ENCODE measurements around the gene C3orf20. TPM values are rescaled to one million over a fixed set of nuclear protein-coding genes. Genes with fewer than 3 reads are reported as not detected.

Gene C3orf20
- total and polyA plus RNA-seq, 2 of the 13 experiments (the other 11 are each of a cell fraction or from before 2014, with no cell fraction given), result 0.03 to 0.04 TPM

GRCh38 chr3:14678015-14678503 is 3.1 kb downstream of the C3orf20 start (continued):
- TF ChIP-seq, protein P1, sequence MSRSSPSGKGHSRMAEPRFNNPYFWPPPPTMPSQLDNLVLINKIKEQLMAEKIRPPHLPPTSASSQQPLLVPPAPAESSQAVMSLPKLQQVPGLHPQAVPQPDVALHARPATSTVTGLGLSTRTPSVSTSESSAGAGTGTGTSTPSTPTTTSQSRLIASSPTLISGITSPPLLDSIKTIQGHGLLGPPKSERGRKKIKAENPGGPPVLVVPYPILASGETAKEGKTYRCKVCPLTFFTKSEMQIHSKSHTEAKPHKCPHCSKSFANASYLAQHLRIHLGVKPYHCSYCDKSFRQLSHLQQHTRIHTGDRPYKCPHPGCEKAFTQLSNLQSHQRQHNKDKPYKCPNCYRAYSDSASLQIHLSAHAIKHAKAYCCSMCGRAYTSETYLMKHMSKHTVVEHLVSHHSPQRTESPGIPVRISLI (CRISPR knock-in tag; IDR thresholded peaks at IDR 0.05; ENCODE audit: borderline replicate concordance), result peak; percentile 76; the same call in 1 of the 2 replicates
- TF ChIP-seq RBM22 (optimal IDR thresholded peaks at IDR 0.05; ENCODE audit: low read length), result no peak
- TF ChIP-seq ZNF737 (CRISPR knock-in tag; IDR thresholded peaks at IDR 0.05; ENCODE audit: borderline replicate concordance), result no peak
- TF ChIP-seq SOX5 (CRISPR knock-in tag; IDR thresholded peaks at IDR 0.05; ENCODE audit: borderline replicate concordance), result peak; percentile 98
- peak; percentile 92 for TF ChIP-seq ZGPAT (CRISPR knock-in tag; IDR thresholded peaks at IDR 0.05)
- TF ChIP-seq ZFP37 (CRISPR knock-in tag; IDR thresholded peaks at IDR 0.05; ENCODE audit: borderline replicate concordance), result no peak
- TF ChIP-seq NR2C2 (CRISPR knock-in tag; IDR thresholded peaks at IDR 0.05; ENCODE audit: borderline replicate concordance), result peak; percentile 89
- TF ChIP-seq, protein P2, sequence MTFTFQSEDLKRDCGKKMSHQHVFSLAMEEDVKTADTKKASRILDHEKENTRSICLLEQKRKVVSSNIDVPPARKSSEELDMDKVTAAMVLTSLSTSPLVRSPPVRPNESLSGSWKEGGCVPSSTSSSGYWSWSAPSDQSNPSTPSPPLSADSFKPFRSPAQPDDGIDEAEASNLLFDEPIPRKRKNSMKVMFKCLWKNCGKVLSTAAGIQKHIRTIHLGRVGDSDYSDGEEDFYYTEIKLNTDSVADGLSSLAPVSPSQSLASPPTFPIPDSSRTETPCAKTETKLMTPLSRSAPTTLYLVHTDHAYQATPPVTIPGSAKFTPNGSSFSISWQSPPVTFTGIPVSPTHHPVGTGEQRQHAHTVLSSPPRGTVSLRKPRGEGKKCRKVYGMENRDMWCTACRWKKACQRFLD (CRISPR knock-in tag; IDR thresholded peaks at IDR 0.05; ENCODE audit: borderline replicate concordance), result 0 out of 2 replicates have a peak, but pooled peaks have one; percentile 49
- TF ChIP-seq MXD4 (CRISPR knock-in tag; IDR thresholded peaks at IDR 0.05), result peak; percentile 38; the same call in 1 of the 2 replicates
- no peak; the same call in 1 of the 2 replicates for TF ChIP-seq MZF1 (CRISPR knock-in tag; IDR thresholded peaks at IDR 0.05; ENCODE audit: borderline replicate concordance)
- peak; percentile 18; the same call in 1 of the 2 replicates for TF ChIP-seq ZNF441 (CRISPR knock-in tag; IDR thresholded peaks at IDR 0.05; ENCODE audit: borderline replicate concordance)
- TF ChIP-seq, protein P3, sequence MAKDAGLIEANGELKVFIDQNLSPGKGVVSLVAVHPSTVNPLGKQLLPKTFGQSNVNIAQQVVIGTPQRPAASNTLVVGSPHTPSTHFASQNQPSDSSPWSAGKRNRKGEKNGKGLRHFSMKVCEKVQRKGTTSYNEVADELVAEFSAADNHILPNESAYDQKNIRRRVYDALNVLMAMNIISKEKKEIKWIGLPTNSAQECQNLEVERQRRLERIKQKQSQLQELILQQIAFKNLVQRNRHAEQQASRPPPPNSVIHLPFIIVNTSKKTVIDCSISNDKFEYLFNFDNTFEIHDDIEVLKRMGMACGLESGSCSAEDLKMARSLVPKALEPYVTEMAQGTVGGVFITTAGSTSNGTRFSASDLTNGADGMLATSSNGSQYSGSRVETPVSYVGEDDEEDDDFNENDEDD (CRISPR knock-in tag; IDR thresholded peaks at IDR 0.05; ENCODE audit: borderline replicate concordance), result peak; percentile 77; the same call in 1 of the 2 replicates
- TF ChIP-seq CREBL2 (CRISPR knock-in tag; IDR thresholded peaks at IDR 0.05; ENCODE audit: borderline replicate concordance), result no peak
- TF ChIP-seq MIER3 (CRISPR knock-in tag; IDR thresholded peaks at IDR 0.05; ENCODE audit: borderline replicate concordance), result peak; percentile 99
- peak; percentile 89 for TF ChIP-seq IRF2 (CRISPR knock-in tag; IDR thresholded peaks at IDR 0.05)
- no peak for TF ChIP-seq SETDB1 (CRISPR knock-in tag; IDR thresholded peaks at IDR 0.05; ENCODE audit: borderline replicate concordance)
- TF ChIP-seq ZFYVE20 (CRISPR knock-in tag; IDR thresholded peaks at IDR 0.05; ENCODE audit: borderline replicate concordance, low read depth), result no peak
- 0 out of 2 replicates have a peak, but pooled peaks have one; percentile 54 for TF ChIP-seq TGIF2 (CRISPR knock-in tag; IDR thresholded peaks at IDR 0.05)
- no peak for TF ChIP-seq ZNF446 (CRISPR knock-in tag; IDR thresholded peaks at IDR 0.05)
- no peak for TF ChIP-seq ZFP36 (IDR thresholded peaks at IDR 0.05; ENCODE audit: borderline replicate concordance, low read depth, low read length, partially characterized antibody)
- TF ChIP-seq NR3C1 (CRISPR knock-in tag; IDR thresholded peaks at IDR 0.05), result no peak
- no peak for TF ChIP-seq ZNF101 (CRISPR knock-in tag; IDR thresholded peaks at IDR 0.05; ENCODE audit: borderline replicate concordance, low read depth)
- no peak for TF ChIP-seq SP140L (CRISPR knock-in tag; IDR thresholded peaks at IDR 0.05; ENCODE audit: borderline replicate concordance)
- peak; percentile 57; the same call in 1 of the 2 replicates for TF ChIP-seq ZNF746 (CRISPR knock-in tag; IDR thresholded peaks at IDR 0.05)
- TF ChIP-seq CAMTA2 (CRISPR knock-in tag; IDR thresholded peaks at IDR 0.05; ENCODE audit: borderline replicate concordance), result no peak
- TF ChIP-seq ZNF230 (CRISPR knock-in tag; IDR thresholded peaks at IDR 0.05), result no peak

Measured in HepG2 (cell line).